ENCODE measurements around the gene ZBTB4. TPM values are rescaled to one million over a fixed set of nuclear protein-coding genes. Genes with fewer than 3 reads are reported as not detected.

The ZBTB4 gene
- total RNA-seq, 1 experiment from 2014 or later, result 14.4 TPM

DNA sequence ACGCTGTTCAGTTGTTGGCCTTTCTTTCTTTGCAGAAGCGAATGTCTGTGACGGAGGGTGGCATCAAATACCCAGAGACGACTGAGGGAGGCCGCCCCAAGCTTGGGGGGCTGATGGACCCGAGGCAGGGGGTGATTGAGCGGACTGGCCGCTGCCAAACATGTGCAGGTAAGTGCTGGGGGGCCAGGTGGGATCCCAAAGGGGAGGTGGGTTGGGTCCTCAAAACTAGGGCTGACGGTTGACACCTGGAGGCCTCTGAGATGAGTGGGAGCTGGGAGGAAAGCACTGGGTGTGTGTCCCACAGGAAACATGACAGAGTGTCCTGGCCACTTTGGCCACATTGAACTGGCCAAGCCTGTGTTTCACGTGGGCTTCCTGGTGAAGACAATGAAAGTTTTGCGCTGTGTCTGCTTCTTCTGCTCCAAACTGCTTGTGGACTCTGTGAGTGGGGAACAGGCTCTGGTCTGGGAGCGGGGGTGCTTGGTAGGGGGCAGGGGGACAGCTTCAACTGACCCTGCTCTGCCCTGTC, 16.5 kb upstream of the ZBTB4 start:
- Histone ChIP-seq H4K8ac (replicated peaks; ENCODE audit: insufficient read length, low read depth, low read length) (no peak overlapping the region), H3K9ac (ENCODE audit: extremely low read depth, insufficient read length, low read length) (no peak overlapping the region), H3K4me1 (ENCODE audit: insufficient read depth, low read length) (no peaks in the 10 kb centered on the region), H3K23me2 (ENCODE audit: insufficient read length, low read depth, low read length, poor library complexity, severe bottlenecking) (no peaks in the 10 kb centered on the region), H3K27ac (ENCODE audit: insufficient read length, low read depth, low read length) (no peak overlapping the region), H2BK20ac (ENCODE audit: low read depth, low read length, poor library complexity, severe bottlenecking) (no peak overlapping the region), H3K18ac (ENCODE audit: insufficient read length, low read depth, low read length) (no peak overlapping the region), H3K9me3 (ENCODE audit: control insufficient read depth, low read depth, low read length) (no peaks in the 10 kb centered on the region), H3K27me3 (ENCODE audit: insufficient read depth, low read length) (no peaks in the 10 kb centered on the region), H2BK12ac (ENCODE audit: insufficient read length, low read depth, low read length) (no peak overlapping the region), H4K91ac (ENCODE audit: insufficient read length, low read depth, low read length) (no peak overlapping the region), H2AFZ (ENCODE audit: low read length) (no peak overlapping the region), H3K79me2 (ENCODE audit: insufficient read depth, low read length) (peaks cover 29% of the 10 kb centered on the region; the same call in 1 of the 2 replicates), H3K79me1 (ENCODE audit: insufficient read depth, low read depth, low read length, poor library complexity, severe bottlenecking) (peaks cover 8% of the 10 kb centered on the region), H3K23ac (ENCODE audit: insufficient read length, low read depth, low read length) (no peak overlapping the region), H3T11ph (ENCODE audit: low read length) (no peak overlapping the region), H4K20me1 (ENCODE audit: control insufficient read depth, insufficient read depth, insufficient read length) (peaks cover 2% of the 10 kb centered on the region), H2BK5ac (ENCODE audit: insufficient read length, low read length) (no peak overlapping the region), H2BK120ac (ENCODE audit: low read depth, low read length, poor library complexity, severe bottlenecking) (no peak overlapping the region), H4K5ac (ENCODE audit: insufficient read length, low read depth, low read length) (no peak overlapping the region), H2BK15ac (ENCODE audit: low read depth, low read length) (no peak overlapping the region), H2AK5ac (ENCODE audit: insufficient read length, low read length) (no peak overlapping the region), H3K56ac (ENCODE audit: insufficient read length, low read depth, low read length) (no peak overlapping the region), H3K4ac (ENCODE audit: low read depth, low read length) (no peak overlapping the region), H3K14ac (ENCODE audit: insufficient read depth, low read length) (no peak overlapping the region), H3K4me2 (ENCODE audit: insufficient read depth, insufficient read length, low read length) (no peak overlapping the region)
- WGBS (ENCODE audit: extremely low coverage, insufficient read length, low lambda C conversion rate), result no CpG with 5 or more reads among the region's 12 CpGs
- H3K4me1 Mint-ChIP-seq, result peaks cover 6 to 11% of the 10 kb centered on the region in 2 experiments
- no peaks in the 10 kb centered on the region for H3K27me3 Mint-ChIP-seq (ENCODE audit: low read depth)
- no peak for DNase-seq
- no peaks in the 10 kb centered on the region for H3K9me3 Mint-ChIP-seq
- TF ChIP-seq, protein P1, sequence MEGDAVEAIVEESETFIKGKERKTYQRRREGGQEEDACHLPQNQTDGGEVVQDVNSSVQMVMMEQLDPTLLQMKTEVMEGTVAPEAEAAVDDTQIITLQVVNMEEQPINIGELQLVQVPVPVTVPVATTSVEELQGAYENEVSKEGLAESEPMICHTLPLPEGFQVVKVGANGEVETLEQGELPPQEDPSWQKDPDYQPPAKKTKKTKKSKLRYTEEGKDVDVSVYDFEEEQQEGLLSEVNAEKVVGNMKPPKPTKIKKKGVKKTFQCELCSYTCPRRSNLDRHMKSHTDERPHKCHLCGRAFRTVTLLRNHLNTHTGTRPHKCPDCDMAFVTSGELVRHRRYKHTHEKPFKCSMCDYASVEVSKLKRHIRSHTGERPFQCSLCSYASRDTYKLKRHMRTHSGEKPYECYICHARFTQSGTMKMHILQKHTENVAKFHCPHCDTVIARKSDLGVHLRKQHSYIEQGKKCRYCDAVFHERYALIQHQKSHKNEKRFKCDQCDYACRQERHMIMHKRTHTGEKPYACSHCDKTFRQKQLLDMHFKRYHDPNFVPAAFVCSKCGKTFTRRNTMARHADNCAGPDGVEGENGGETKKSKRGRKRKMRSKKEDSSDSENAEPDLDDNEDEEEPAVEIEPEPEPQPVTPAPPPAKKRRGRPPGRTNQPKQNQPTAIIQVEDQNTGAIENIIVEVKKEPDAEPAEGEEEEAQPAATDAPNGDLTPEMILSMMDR (conservative IDR thresholded peaks at IDR 0.05), result no peak
- H3K36me3 Mint-ChIP-seq (ENCODE audit: insufficient read depth in 1 of 3, low read depth in 3 of 3), result peaks cover 62 to 83% (median 72%) of the 10 kb centered on the region in 3 experiments
- no peak overlapping the region for H3K4me3 Mint-ChIP-seq
- H3K27ac Mint-ChIP-seq, result no peak overlapping the region; a peak in 2 of 7 replicates
